ENCODE measurements around the gene CDH12. TPM values are rescaled to one million over a fixed set of nuclear protein-coding genes. Genes with fewer than 3 reads are reported as not detected.

CDH12 gene
- polyA plus RNA-seq, 4 donors = 2.6 TPM; not detected in 3

DNA sequence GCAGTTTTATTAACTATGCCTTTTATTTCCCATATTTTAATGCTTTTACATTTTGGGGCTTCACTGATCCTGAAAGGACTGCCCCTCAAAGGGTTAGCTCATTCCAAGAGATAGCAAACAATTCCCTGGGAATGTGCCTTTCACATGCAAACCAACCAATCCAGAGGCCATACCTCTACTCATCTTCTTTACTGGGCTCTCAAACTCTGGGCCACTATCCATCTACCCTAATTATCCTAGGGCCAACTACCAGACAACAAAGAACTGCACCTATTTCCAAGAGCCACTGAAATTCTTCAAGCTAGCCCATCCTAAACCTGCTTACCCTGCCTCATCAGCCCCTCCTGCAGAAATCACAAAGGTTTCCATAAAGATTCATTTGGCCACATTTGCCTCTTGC is 364.7 kb downstream of the CDH12 start:
- no peak overlapping the region for H3K27ac ChIP-seq (ENCODE audit: low read depth in 1 of 3, low read length in 2 of 3)
- H3K36me3 ChIP-seq (ENCODE audit: control insufficient read depth in 3 of 3, insufficient read depth in 2 of 3, low read depth in 1 of 3, low read length in 3 of 3) = no peaks in the 10 kb centered on the region
- no peaks in the 10 kb centered on the region for H3K27me3 ChIP-seq (ENCODE audit: control insufficient read depth in 3 of 3, insufficient read depth in 3 of 3, low read length in 3 of 3)
- no peak for DNase-seq
- no peaks in the 10 kb centered on the region for H3K4me1 ChIP-seq (ENCODE audit: control insufficient read depth in 3 of 3, insufficient read depth in 2 of 3, low read depth in 1 of 3, low read length in 2 of 3)
- no peak for FAIRE-seq
- H3K9me3 ChIP-seq (ENCODE audit: control insufficient read depth in 2 of 2, insufficient read depth in 1 of 2, low read depth in 1 of 2, low read length in 1 of 2) = peaks cover 0 to 1% of the 10 kb centered on the region in 2 donors
- no peak overlapping the region for H3K4me3 ChIP-seq (ENCODE audit: low read depth in 1 of 3, low read length in 3 of 3)

DNA sequence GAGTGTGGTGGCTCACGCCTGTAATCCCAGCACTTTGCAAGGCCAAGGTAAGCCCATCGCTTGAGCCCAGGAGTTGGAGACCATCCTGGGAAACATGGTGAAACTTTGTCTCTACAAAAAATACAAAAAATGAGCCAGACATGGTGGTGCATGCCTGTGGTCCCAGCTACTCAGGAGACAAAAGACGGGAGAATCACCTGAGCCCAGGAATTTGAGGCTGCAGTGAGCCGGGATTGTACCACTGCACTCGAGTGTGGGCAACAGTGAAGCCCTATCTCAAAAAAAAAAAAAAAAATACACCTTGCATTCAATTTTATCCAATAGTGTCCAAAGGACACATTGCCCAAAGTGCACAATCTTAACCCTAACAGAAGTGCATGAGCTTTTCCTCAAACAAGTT is 372.8 kb downstream of the CDH12 start:
- 63 to 71% (median 71%) methylated on average over 5 of the region's 5 CpGs for WGBS, 3 donors
- no peak for FAIRE-seq
- H3K27me3 ChIP-seq (ENCODE audit: control insufficient read depth in 3 of 3, insufficient read depth in 3 of 3, low read length in 3 of 3) = no peaks in the 10 kb centered on the region

DNA sequence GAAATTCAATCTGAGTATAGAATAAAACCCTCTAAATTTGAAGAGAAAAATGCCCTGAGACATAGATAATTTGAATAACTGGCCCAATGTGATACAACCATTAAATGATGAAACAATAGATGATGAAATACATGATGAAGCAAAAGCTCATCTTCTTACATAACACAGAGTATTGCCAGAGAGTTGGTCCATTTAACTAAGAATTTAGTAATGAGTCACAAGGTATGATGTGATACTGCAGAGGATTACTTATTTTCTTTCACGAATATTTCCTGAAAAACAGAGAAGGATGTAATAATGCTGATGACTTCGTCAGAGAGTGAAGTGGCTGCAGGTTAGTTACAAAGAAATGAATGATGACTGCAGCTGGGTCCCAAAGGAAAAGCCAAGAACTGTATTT is 379.3 kb downstream of the CDH12 start:
- Histone ChIP-seq H3K36me3 (ENCODE audit: control insufficient read depth in 3 of 3, insufficient read depth in 2 of 3, low read depth in 1 of 3, low read length in 3 of 3) (no peaks in the 10 kb centered on the region), H3K4me3 (ENCODE audit: low read depth in 1 of 3, low read length in 3 of 3) (no peak overlapping the region), H3K9me3 (ENCODE audit: control insufficient read depth in 2 of 2, insufficient read depth in 1 of 2, low read depth in 1 of 2, low read length in 1 of 2) (no peaks in the 10 kb centered on the region), H3K27ac (ENCODE audit: low read depth in 1 of 3, low read length in 2 of 3) (no peak overlapping the region), H3K4me1 (ENCODE audit: control insufficient read depth in 3 of 3, insufficient read depth in 2 of 3, low read depth in 1 of 3, low read length in 2 of 3) (no peaks in the 10 kb centered on the region), H3K27me3 (ENCODE audit: control insufficient read depth in 3 of 3, insufficient read depth in 3 of 3, low read length in 3 of 3) (no peaks in the 10 kb centered on the region)
- 73 to 84% (median 80%) methylated on average over 2 of the region's 2 CpGs for WGBS, 3 donors
- no peak for DNase-seq
- no peak for FAIRE-seq

More for the DNA sequence above, 372.8 kb downstream of the CDH12 start:
- Histone ChIP-seq H3K36me3 (ENCODE audit: control insufficient read depth in 3 of 3, insufficient read depth in 2 of 3, low read depth in 1 of 3, low read length in 3 of 3) (no peaks in the 10 kb centered on the region), H3K4me3 (ENCODE audit: low read depth in 1 of 3, low read length in 3 of 3) (no peak overlapping the region), H3K4me1 (ENCODE audit: control insufficient read depth in 3 of 3, insufficient read depth in 2 of 3, low read depth in 1 of 3, low read length in 2 of 3) (no peaks in the 10 kb centered on the region), H3K9me3 (ENCODE audit: control insufficient read depth in 2 of 2, insufficient read depth in 1 of 2, low read depth in 1 of 2, low read length in 1 of 2) (no peaks in the 10 kb centered on the region), H3K27ac (ENCODE audit: low read depth in 1 of 3, low read length in 2 of 3) (no peak overlapping the region)
- no peak for DNase-seq

DNA sequence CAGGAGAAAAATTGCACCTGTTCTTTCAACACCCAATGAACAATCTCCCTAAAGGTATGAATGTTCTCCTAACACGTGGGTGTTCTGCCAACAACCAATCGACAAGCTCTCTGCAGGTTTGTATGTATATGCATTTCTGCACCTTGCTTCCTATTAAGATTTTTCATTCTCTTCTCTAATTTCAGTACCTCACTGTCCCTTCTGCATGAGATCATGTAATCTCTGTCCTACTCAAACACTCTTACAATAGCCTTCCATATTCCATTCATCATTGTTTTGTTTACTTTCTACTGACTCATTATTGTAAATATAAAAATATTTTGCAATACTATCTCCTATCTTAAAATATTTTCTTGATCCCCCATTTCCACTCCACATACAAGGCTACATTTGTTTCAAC is 382.0 kb downstream of the CDH12 start:
- 49 to 70% (median 53%) methylated on average over 2 of the region's 2 CpGs for WGBS, 3 donors
- H3K4me1 ChIP-seq (ENCODE audit: control insufficient read depth in 3 of 3, insufficient read depth in 2 of 3, low read depth in 1 of 3, low read length in 2 of 3) = no peaks in the 10 kb centered on the region
- H3K4me3 ChIP-seq (ENCODE audit: low read depth in 1 of 3, low read length in 3 of 3) = no peak overlapping the region
- no peaks in the 10 kb centered on the region for H3K27me3 ChIP-seq (ENCODE audit: control insufficient read depth in 3 of 3, insufficient read depth in 3 of 3, low read length in 3 of 3)
- no peak for FAIRE-seq
- no peak overlapping the region for H3K27ac ChIP-seq (ENCODE audit: low read depth in 1 of 3, low read length in 2 of 3)
- H3K9me3 ChIP-seq (ENCODE audit: control insufficient read depth in 2 of 2, insufficient read depth in 1 of 2, low read depth in 1 of 2, low read length in 1 of 2) = no peaks in the 10 kb centered on the region
- DNase-seq = no peak
- no peaks in the 10 kb centered on the region for H3K36me3 ChIP-seq (ENCODE audit: control insufficient read depth in 3 of 3, insufficient read depth in 2 of 3, low read depth in 1 of 3, low read length in 3 of 3)

DNA sequence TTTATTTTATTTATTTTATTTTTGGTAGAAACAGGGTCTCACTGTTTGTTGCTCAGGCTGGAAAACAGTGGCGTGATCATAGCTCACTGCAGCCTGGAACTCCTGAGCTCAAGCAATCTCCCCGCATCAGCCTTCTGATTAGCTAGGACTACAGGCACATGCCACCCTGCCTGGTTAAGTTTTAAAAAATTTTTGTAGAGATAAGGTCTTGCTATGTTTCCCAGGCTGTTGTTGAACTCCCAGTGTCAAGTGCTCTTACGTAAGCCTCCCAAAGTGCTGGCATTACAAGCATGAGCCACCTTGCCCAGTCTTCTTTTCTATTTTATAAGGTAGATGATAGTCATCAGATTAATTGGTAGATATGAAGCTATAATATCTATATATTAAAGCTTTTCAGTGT is 382.7 kb downstream of the CDH12 start:
- 80 to 95% (median 86%) methylated on average over 3 of the region's 3 CpGs for WGBS, 3 donors
- H3K4me1 ChIP-seq (ENCODE audit: control insufficient read depth in 3 of 3, insufficient read depth in 2 of 3, low read depth in 1 of 3, low read length in 2 of 3) = no peaks in the 10 kb centered on the region
- H3K4me3 ChIP-seq (ENCODE audit: low read depth in 1 of 3, low read length in 3 of 3) = no peak overlapping the region
- no peak overlapping the region for H3K27ac ChIP-seq (ENCODE audit: low read depth in 1 of 3, low read length in 2 of 3)
- DNase-seq (no peak), FAIRE-seq (no peak)
- no peaks in the 10 kb centered on the region for H3K36me3 ChIP-seq (ENCODE audit: control insufficient read depth in 3 of 3, insufficient read depth in 2 of 3, low read depth in 1 of 3, low read length in 3 of 3)
- H3K27me3 ChIP-seq (ENCODE audit: control insufficient read depth in 3 of 3, insufficient read depth in 3 of 3, low read length in 3 of 3) = no peaks in the 10 kb centered on the region
- no peaks in the 10 kb centered on the region for H3K9me3 ChIP-seq (ENCODE audit: control insufficient read depth in 2 of 2, insufficient read depth in 1 of 2, low read depth in 1 of 2, low read length in 1 of 2)

DNA sequence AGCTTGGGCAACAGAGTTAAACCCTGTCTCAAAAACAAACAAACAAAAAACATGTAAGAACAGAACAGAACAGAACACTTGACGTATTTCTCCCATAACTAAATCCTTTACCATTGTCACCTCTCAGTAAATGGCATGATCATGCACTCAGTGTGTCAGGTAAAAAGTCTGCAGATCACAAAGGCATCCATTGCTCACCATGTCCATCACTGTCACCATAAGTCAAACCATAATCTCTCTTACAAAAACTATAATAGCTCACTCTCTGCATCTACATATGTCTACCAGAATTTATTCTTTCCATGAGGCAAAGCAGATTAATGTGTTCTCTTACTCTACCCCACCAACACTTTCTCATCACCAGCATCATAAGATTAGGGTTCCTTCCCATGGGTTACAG is 387.5 kb downstream of the CDH12 start:
- Histone ChIP-seq H3K4me1 (ENCODE audit: control insufficient read depth in 3 of 3, insufficient read depth in 2 of 3, low read depth in 1 of 3, low read length in 2 of 3) (no peaks in the 10 kb centered on the region), H3K4me3 (ENCODE audit: low read depth in 1 of 3, low read length in 3 of 3) (no peak overlapping the region), H3K9me3 (ENCODE audit: control insufficient read depth in 2 of 2, insufficient read depth in 1 of 2, low read depth in 1 of 2, low read length in 1 of 2) (no peaks in the 10 kb centered on the region), H3K27ac (ENCODE audit: low read depth in 1 of 3, low read length in 2 of 3) (no peak overlapping the region), H3K36me3 (ENCODE audit: control insufficient read depth in 3 of 3, insufficient read depth in 2 of 3, low read depth in 1 of 3, low read length in 3 of 3) (no peaks in the 10 kb centered on the region), H3K27me3 (ENCODE audit: control insufficient read depth in 3 of 3, insufficient read depth in 3 of 3, low read length in 3 of 3) (no peaks in the 10 kb centered on the region)
- DNase-seq = no peak
- no peak for FAIRE-seq
- WGBS, 3 donors = 69 to 84% (median 75%) methylated on average over 1 of the region's 1 CpG

DNA sequence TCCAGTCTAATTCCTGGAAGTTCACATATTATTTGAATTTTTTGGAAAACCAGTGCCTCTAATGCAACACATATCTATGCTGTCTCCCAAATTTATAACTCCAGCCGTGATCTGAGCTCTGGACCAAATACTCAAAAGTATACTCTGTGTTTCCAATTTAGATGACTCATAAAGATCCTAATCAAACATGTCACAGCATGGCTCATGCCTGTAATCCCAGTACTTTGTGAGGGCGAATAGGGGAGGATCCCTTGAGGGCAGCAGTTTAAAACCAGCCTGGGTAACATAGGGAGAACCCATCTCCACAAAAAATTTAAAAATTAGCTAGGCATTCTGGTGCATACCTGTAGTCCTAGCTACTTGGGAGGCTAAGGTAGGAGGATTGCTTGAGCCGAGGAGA is 388.0 kb downstream of the CDH12 start:
- H3K9me3 ChIP-seq (ENCODE audit: control insufficient read depth in 2 of 2, insufficient read depth in 1 of 2, low read depth in 1 of 2, low read length in 1 of 2) = no peaks in the 10 kb centered on the region
- H3K36me3 ChIP-seq (ENCODE audit: control insufficient read depth in 3 of 3, insufficient read depth in 2 of 3, low read depth in 1 of 3, low read length in 3 of 3) = no peaks in the 10 kb centered on the region
- FAIRE-seq (no peak), DNase-seq (no peak)
- H3K4me1 ChIP-seq (ENCODE audit: control insufficient read depth in 3 of 3, insufficient read depth in 2 of 3, low read depth in 1 of 3, low read length in 2 of 3) = no peaks in the 10 kb centered on the region
- H3K4me3 ChIP-seq (ENCODE audit: low read depth in 1 of 3, low read length in 3 of 3) = no peak overlapping the region
- 39 to 68% (median 43%) methylated on average over 3 of the region's 3 CpGs for WGBS, 3 donors
- no peaks in the 10 kb centered on the region for H3K27me3 ChIP-seq (ENCODE audit: control insufficient read depth in 3 of 3, insufficient read depth in 3 of 3, low read length in 3 of 3)
- H3K27ac ChIP-seq (ENCODE audit: low read depth in 1 of 3, low read length in 2 of 3) = no peak overlapping the region

DNA sequence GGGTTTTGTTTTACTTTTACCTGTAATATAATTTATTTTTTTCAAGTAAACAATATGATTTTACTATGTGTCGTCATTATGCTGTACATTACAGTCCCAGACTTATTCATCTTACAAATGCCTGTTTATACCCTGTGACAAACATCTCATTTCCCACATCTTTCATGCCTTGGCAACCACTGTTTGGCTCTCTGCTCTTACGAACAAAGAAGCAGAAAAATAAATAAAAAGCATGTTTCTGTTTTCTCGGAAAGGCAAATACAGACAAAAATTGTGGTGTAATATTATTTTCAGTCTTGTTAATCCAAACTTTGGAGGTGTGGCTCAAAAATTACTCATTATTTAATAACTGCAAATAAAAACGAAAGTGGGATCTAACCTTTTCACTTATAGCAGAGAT is 393.0 kb downstream of the CDH12 start:
- DNase-seq (no peak), FAIRE-seq (no peak)
- Histone ChIP-seq H3K36me3 (ENCODE audit: control insufficient read depth in 3 of 3, insufficient read depth in 2 of 3, low read depth in 1 of 3, low read length in 3 of 3) (no peaks in the 10 kb centered on the region), H3K4me3 (ENCODE audit: low read depth in 1 of 3, low read length in 3 of 3) (no peak overlapping the region), H3K27ac (ENCODE audit: low read depth in 1 of 3, low read length in 2 of 3) (no peak overlapping the region), H3K9me3 (ENCODE audit: control insufficient read depth in 2 of 2, insufficient read depth in 1 of 2, low read depth in 1 of 2, low read length in 1 of 2) (no peaks in the 10 kb centered on the region), H3K4me1 (ENCODE audit: control insufficient read depth in 3 of 3, insufficient read depth in 2 of 3, low read depth in 1 of 3, low read length in 2 of 3) (no peaks in the 10 kb centered on the region), H3K27me3 (ENCODE audit: control insufficient read depth in 3 of 3, insufficient read depth in 3 of 3, low read length in 3 of 3) (no peaks in the 10 kb centered on the region)
- 62 to 80% (median 69%) methylated on average over 4 of the region's 4 CpGs for WGBS, 3 donors

DNA sequence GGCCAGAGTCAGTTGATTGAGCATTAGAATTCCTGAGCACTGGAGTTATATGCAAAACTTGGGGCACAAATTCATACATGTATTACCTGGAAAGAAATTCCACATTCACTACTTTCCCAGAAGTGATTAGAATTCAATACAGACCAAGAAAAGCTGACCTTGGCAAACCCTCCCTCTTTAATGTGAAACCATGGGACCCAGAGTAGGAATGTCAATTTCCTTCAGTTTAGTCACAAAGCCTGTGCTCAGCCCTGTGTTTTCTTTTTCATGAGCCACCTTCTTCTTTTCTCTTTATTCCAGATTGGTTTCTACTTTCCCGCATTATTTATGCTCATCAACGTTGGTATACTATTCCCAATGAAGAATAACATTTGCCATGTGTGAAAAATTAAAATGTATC is 420.2 kb downstream of the CDH12 start:
- FAIRE-seq = no peak
- no peaks in the 10 kb centered on the region for H3K9me3 ChIP-seq (ENCODE audit: control insufficient read depth in 2 of 2, insufficient read depth in 1 of 2, low read depth in 1 of 2, low read length in 1 of 2)
- WGBS, 3 donors = 81 to 84% (median 83%) methylated on average over 2 of the region's 2 CpGs
- no peak overlapping the region for H3K4me3 ChIP-seq (ENCODE audit: low read depth in 1 of 3, low read length in 3 of 3)
- no peak overlapping the region for H3K27ac ChIP-seq (ENCODE audit: low read depth in 1 of 3, low read length in 2 of 3)
- no peak for DNase-seq
- no peaks in the 10 kb centered on the region for H3K27me3 ChIP-seq (ENCODE audit: control insufficient read depth in 3 of 3, insufficient read depth in 3 of 3, low read length in 3 of 3)
- no peaks in the 10 kb centered on the region for H3K36me3 ChIP-seq (ENCODE audit: control insufficient read depth in 3 of 3, insufficient read depth in 2 of 3, low read depth in 1 of 3, low read length in 3 of 3)
- no peaks in the 10 kb centered on the region for H3K4me1 ChIP-seq (ENCODE audit: control insufficient read depth in 3 of 3, insufficient read depth in 2 of 3, low read depth in 1 of 3, low read length in 2 of 3)

Measured in small intestine (tissue), 7 donors.